ENCODE results near the gene ZBTB45. TPM values are rescaled to one million over a fixed set of nuclear protein-coding genes. Genes with fewer than 3 reads are reported as not detected.

ZBTB45 gene
- total and polyA plus RNA-seq, 9 of the 15 experiments (the other 6 are each of a cell fraction or from before 2014, with no cell fraction given): 0.08 to 16.1 (median 1.8) TPM

- TF ChIP-seq, protein P1, sequence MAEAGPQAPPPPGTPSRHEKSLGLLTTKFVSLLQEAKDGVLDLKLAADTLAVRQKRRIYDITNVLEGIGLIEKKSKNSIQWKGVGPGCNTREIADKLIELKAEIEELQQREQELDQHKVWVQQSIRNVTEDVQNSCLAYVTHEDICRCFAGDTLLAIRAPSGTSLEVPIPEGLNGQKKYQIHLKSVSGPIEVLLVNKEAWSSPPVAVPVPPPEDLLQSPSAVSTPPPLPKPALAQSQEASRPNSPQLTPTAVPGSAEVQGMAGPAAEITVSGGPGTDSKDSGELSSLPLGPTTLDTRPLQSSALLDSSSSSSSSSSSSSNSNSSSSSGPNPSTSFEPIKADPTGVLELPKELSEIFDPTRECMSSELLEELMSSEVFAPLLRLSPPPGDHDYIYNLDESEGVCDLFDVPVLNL (CRISPR knock-in tag; IDR thresholded peaks at IDR 0.05; ENCODE audit: low read depth): 0 out of 2 replicates have a peak, but pooled peaks have one; percentile 33
- TF ChIP-seq MLX (CRISPR knock-in tag; conservative IDR thresholded peaks at IDR 0.05): no peak
- no peak for TF ChIP-seq SP2 (IDR thresholded peaks at IDR 0.05; ENCODE audit: extremely low read depth, low read depth, low read length, poor library complexity, severe bottlenecking)
- TF ChIP-seq TFAP4 (CRISPR knock-in tag; IDR thresholded peaks at IDR 0.05; ENCODE audit: borderline replicate concordance): peak; percentile 29; the same call in 1 of the 2 replicates
- 0 out of 2 replicates have a peak, but pooled peaks have one; percentile 1 for TF ChIP-seq ZBTB40 (IDR thresholded peaks at IDR 0.05)
- no peak for TF ChIP-seq ZBTB40 (CRISPR knock-in tag; IDR thresholded peaks at IDR 0.05)
These were observed 25.8 kb upstream of the ZBTB45 start (continued) for GRCh38 chr19:58545286-58546018.

Data from K562 (cell line).